Activated T-cell treated with anti-CD3 and anti-CD28 coated beads, Interleukin-2, amount 50 U/mL, for 48 hours (primary cell): ENCODE results near the gene TRAPPC3L.

Source experiments
- DNase-seq, 2 experiments: peaks; one replicate each; pipeline ENCODE4 v3.0.0-alpha.2; 2020

TRAPPC3L gene

GRCh38 chr6:116461932-116462885 lies 83.3 kb downstream of the TRAPPC3L start:
- DNase-seq = peak; percentile 65 to 76

GRCh38 chr6:116461331-116461931 lies 84.1 kb downstream of the TRAPPC3L start, which contains the start of gene CALHM6:
Gene CALHM6, plus strand, starts transcription at chr6:116461375. Its CDS starts 555 bp downstream, at chr6:116461930.
- no peak for DNase-seq

GRCh38 chr6:116459927-116460326 lies 85.6 kb downstream of the TRAPPC3L start:
- no peak for DNase-seq

GRCh38 chr6:116458264-116458663 lies 87.2 kb downstream of the TRAPPC3L start:
- no peak for DNase-seq

- no peak for DNase-seq
Measured at GRCh38 chr6:116456927-116457326, 88.6 kb downstream of the TRAPPC3L start.

- DNase-seq = no peak
Measured at GRCh38 chr6:116456106-116456505, 89.4 kb downstream of the TRAPPC3L start.

- DNase-seq = no peak
Measured at GRCh38 chr6:116452531-116452930, 93.0 kb downstream of the TRAPPC3L start.

GRCh38 chr6:116451916-116452315 lies 93.6 kb downstream of the TRAPPC3L start:
- no peak for DNase-seq

GRCh38 chr6:116450769-116451740 lies 94.4 kb downstream of the TRAPPC3L start:
- DNase-seq = no peak

GRCh38 chr6:116450185-116450710 lies 95.2 kb downstream of the TRAPPC3L start:
- no peak for DNase-seq

- no peak for DNase-seq
Measured at GRCh38 chr6:116449565-116449964, 95.9 kb downstream of the TRAPPC3L start.

GRCh38 chr6:116447496-116448011 lies 97.9 kb downstream of the TRAPPC3L start:
- DNase-seq = no peak

GRCh38 chr6:116447052-116447451 lies 98.4 kb downstream of the TRAPPC3L start:
- no peak for DNase-seq

- DNase-seq = no peak
Measured at GRCh38 chr6:116446399-116446798, 99.1 kb downstream of the TRAPPC3L start.

- no peak for DNase-seq
Measured at GRCh38 chr6:116445102-116445501, 100.4 kb downstream of the TRAPPC3L start.
